ENCODE results near the gene GPR37. TPM values are rescaled to one million over a fixed set of nuclear protein-coding genes. Genes with fewer than 3 reads are reported as not detected.

Gene GPR37, protein sequence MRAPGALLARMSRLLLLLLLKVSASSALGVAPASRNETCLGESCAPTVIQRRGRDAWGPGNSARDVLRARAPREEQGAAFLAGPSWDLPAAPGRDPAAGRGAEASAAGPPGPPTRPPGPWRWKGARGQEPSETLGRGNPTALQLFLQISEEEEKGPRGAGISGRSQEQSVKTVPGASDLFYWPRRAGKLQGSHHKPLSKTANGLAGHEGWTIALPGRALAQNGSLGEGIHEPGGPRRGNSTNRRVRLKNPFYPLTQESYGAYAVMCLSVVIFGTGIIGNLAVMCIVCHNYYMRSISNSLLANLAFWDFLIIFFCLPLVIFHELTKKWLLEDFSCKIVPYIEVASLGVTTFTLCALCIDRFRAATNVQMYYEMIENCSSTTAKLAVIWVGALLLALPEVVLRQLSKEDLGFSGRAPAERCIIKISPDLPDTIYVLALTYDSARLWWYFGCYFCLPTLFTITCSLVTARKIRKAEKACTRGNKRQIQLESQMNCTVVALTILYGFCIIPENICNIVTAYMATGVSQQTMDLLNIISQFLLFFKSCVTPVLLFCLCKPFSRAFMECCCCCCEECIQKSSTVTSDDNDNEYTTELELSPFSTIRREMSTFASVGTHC
- total RNA-seq, result 1 to 10 TPM in 3 of 6 donors, under 1 TPM in 3; 0.15 to 2.8 (median 0.98) TPM

DNA sequence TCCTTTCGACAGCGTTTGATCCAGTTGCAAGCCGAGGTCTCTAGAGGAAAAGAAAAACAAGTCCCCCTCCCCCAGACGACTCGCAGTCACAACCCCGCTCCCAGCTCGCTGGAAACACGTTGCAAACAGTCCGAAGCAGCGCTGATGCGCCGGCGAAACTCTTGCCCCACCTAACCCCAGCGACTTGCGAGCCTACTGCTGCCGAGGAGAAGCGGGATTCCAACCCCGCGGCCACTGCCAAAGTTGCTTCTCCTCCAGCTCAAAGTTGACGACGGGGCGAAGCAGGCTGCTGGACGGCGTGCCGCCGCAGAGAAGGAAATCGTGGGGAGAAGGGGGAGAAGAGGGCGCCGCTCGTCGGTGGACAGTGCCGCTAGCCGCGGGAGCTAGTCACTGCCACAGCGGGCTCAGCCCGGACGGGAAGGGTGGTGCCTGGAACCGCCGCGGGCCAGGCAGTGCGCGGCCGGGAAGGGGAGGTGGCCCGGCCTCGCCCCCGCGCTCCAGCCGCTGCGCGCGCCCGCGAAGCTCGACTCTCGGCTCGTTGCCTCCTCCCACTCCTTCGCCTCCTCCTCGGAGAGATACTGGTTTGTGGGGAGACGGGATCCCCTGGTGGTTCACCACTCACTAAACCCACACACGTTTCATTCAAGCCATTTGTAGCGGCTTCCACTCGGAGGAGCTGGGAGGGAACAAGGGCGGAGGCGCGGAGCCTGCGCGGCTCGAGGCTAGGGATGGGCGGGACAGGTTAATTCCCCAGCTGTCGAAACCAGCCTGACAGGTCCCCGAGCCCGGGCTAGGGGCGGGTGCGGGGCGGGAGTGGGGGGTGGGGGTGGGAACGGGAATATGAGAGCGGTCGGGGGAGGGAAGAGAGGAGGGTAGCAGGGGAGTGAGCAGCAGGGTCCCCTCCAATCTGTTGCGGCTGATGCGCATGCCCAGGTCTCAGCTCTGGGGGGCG, at the start of gene GPR37:
GPR37 (minus strand) TSS at position 392 of the 952 bp plus-strand sequence. CDS start 816 bp downstream, outside the sequence.
- no peaks in the 10 kb centered on the region for H3K36me3 ChIP-seq
- peak within 1 kb of the TSS; percentile 20 to 62 (median 48) for H3K4me3 ChIP-seq
- ATAC-seq (ENCODE audit: low FRiP score in 2 of 2) (peak; percentile 78 to 93), DNase-seq (peak; percentile 66 to 92)
- peaks cover 0 to 16% (median 13%) of the 10 kb centered on the region in 4 donors for H3K27me3 ChIP-seq
- peak within 1 kb of the TSS in 1 of 4 donors; percentile 69 for H3K27ac ChIP-seq
- peaks cover 0 to 2% (median 0%) of the 10 kb centered on the region in 4 donors for H3K9me3 ChIP-seq
- peaks cover 13 to 26% (median 17%) of the 10 kb centered on the region in 4 donors for H3K4me1 ChIP-seq
- TF ChIP-seq, protein P1, sequence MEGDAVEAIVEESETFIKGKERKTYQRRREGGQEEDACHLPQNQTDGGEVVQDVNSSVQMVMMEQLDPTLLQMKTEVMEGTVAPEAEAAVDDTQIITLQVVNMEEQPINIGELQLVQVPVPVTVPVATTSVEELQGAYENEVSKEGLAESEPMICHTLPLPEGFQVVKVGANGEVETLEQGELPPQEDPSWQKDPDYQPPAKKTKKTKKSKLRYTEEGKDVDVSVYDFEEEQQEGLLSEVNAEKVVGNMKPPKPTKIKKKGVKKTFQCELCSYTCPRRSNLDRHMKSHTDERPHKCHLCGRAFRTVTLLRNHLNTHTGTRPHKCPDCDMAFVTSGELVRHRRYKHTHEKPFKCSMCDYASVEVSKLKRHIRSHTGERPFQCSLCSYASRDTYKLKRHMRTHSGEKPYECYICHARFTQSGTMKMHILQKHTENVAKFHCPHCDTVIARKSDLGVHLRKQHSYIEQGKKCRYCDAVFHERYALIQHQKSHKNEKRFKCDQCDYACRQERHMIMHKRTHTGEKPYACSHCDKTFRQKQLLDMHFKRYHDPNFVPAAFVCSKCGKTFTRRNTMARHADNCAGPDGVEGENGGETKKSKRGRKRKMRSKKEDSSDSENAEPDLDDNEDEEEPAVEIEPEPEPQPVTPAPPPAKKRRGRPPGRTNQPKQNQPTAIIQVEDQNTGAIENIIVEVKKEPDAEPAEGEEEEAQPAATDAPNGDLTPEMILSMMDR (IDR thresholded peaks at IDR 0.05), result peak in 1 of 6 experiments; percentile 36
- no peak for TF ChIP-seq EP300 (IDR thresholded peaks at IDR 0.05)
- no peak for TF ChIP-seq POLR2AphosphoS5 (IDR thresholded peaks at IDR 0.05)
- WGBS, 2 donors, result 0 to 8% methylated on average over 26 to 52 of the region's 81 CpGs

DNA sequence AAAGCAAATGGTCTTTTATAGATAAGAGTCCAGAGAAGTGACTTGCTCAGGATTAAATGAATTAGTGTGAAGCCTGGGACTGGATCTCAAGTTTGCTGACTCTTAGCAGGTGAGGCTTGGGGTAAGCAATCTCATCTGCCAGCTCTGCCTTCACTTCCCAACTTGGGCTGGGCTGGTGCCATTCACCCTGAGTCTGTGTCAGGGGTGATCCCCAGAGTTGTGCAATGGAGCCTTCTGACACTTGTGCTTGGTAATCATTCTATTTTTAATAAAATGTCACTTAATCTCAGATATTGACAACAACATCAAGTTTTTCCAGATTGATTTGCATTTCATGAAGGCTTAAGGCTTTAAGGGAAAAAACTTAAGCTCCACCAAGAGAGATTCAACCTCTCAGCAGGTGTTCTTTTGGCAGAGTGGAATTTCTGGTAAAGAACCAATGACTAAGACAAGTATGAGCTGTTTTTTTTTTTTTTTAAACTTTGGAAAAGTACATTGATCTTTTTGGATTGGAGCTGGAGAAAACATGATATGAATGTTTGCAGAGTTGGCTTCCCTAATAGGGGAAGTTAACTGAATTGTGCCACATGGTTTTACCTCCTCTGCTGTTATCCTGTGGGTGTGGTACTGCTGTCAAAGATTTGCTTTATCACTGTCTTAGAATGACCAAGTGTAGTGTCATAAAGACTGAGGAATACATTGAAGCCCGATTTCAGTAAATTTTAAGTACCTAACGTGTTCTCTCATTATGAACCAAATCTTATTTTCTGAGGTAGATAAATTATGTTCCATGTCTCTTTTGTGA, 48.6 kb upstream of the GPR37 start:
- no peak for TF ChIP-seq EP300 (IDR thresholded peaks at IDR 0.05)
- TF ChIP-seq POLR2AphosphoS5 (IDR thresholded peaks at IDR 0.05), result no peak
- TF ChIP-seq, protein P1 (IDR thresholded peaks at IDR 0.05), result no peak
- TF ChIP-seq POLR2A (IDR thresholded peaks at IDR 0.05), result no peak
- no peak for DNase-seq
- Histone ChIP-seq H3K36me3 (no peaks in the 10 kb centered on the region), H3K4me1 (no peaks in the 10 kb centered on the region), H3K9me3 (no peaks in the 10 kb centered on the region), H3K4me3 (no peak overlapping the region), H3K27ac (no peak overlapping the region), H3K27me3 (no peaks in the 10 kb centered on the region)
- ATAC-seq (ENCODE audit: low FRiP score in 2 of 2), result no peak
- 87 to 89% methylated on average over 2 of the region's 2 CpGs for whole genome bisulfite sequencing, 2 donors

DNA sequence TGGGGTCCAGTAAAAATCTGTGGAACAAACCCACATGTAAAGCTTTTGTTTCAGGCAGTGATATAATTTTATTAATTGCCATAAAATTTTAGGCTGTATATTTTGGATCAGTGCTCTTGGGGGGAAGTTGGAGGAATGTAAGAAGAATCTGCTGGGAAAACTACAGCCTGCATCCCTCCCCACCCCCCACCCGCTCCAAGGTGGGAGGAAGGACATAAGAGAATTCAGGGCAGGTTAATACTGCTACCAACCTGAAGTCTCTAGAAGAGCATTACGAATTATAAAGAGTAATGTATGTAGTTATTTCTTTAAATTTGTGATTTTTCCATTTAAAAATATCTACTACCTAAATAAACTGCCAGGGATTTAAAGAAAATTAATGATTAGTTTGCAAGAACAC, 47.2 kb upstream of the GPR37 start:
- Histone ChIP-seq H3K27me3 (no peaks in the 10 kb centered on the region), H3K36me3 (no peaks in the 10 kb centered on the region), H3K27ac (no peak overlapping the region), H3K4me3 (no peak overlapping the region), H3K9me3 (no peaks in the 10 kb centered on the region), H3K4me1 (no peaks in the 10 kb centered on the region)
- 84 to 88% methylated on average over 2 of the region's 2 CpGs for WGBS, 2 donors
- TF ChIP-seq, protein P1 (IDR thresholded peaks at IDR 0.05), result no peak
- TF ChIP-seq POLR2A (IDR thresholded peaks at IDR 0.05) (no peak), EP300 (IDR thresholded peaks at IDR 0.05) (no peak), POLR2AphosphoS5 (IDR thresholded peaks at IDR 0.05) (no peak)
- DNase-seq (no peak), ATAC-seq (ENCODE audit: low FRiP score in 2 of 2) (no peak)

DNA sequence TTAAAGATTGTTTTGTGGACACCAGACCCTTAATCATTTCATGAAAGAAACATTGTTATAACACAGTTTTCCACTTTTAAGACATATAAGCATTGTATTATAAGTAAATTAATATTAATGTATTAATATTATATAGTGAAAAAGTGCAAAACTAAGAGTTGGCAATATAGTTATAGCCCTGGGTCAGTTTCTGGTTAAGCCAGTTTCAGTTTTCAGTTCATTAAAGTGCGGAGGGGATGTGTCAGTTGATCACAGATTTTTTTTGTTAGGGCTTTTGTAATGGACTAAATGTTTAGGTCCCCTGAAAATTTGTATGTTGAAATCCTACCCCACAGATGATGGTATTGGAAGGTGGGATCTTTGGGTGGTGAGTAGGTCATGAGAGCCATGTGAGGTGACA, 45.7 kb upstream of the GPR37 start:
- Histone ChIP-seq H3K9me3 (no peaks in the 10 kb centered on the region), H3K27ac (no peak overlapping the region), H3K36me3 (no peaks in the 10 kb centered on the region), H3K27me3 (no peaks in the 10 kb centered on the region), H3K4me1 (no peaks in the 10 kb centered on the region), H3K4me3 (no peak overlapping the region)
- ATAC-seq (ENCODE audit: low FRiP score in 2 of 2) (no peak), DNase-seq (no peak)
- 92 to 97% methylated on average over 1 of the region's 1 CpG for WGBS, 2 donors
- no peak for TF ChIP-seq POLR2A (IDR thresholded peaks at IDR 0.05)

Data from upper lobe of left lung (tissue), 6 donors.